Measurements from ENCODE around the gene PHOX2B.

- TF ChIP-seq CTCF (IDR thresholded peaks at IDR 0.05) (no peak), MAX (IDR thresholded peaks at IDR 0.05; ENCODE audit: low read depth) (no peak), RAD21 (IDR thresholded peaks at IDR 0.05; ENCODE audit: low read length) (no peak), FOXM1 (IDR thresholded peaks at IDR 0.05; ENCODE audit: low read depth) (no peak), ELF1 (IDR thresholded peaks at IDR 0.05) (no peak), POLR2AphosphoS5 (IDR thresholded peaks at IDR 0.05; ENCODE audit: low read depth, low read length) (no peak), EP300 (IDR thresholded peaks at IDR 0.05; ENCODE audit: borderline replicate concordance in 1 of 2, low read depth in 1 of 2, low read length in 1 of 2) (no peak)
Measured at GRCh38 chr4:41791557-41791956, 43.0 kb upstream of the PHOX2B start.

All from SK-N-SH (cell line).